Measurements from ENCODE around the gene ABAT. TPM values are rescaled to one million over a fixed set of nuclear protein-coding genes. Genes with fewer than 3 reads are reported as not detected.
A peak's percentile ranks its signal among the peaks of the same experiment; 100 is the strongest.

Gene ABAT
- total RNA-seq, 2 experiments from 2014 or later = 2.0 to 6.7 TPM

DNA sequence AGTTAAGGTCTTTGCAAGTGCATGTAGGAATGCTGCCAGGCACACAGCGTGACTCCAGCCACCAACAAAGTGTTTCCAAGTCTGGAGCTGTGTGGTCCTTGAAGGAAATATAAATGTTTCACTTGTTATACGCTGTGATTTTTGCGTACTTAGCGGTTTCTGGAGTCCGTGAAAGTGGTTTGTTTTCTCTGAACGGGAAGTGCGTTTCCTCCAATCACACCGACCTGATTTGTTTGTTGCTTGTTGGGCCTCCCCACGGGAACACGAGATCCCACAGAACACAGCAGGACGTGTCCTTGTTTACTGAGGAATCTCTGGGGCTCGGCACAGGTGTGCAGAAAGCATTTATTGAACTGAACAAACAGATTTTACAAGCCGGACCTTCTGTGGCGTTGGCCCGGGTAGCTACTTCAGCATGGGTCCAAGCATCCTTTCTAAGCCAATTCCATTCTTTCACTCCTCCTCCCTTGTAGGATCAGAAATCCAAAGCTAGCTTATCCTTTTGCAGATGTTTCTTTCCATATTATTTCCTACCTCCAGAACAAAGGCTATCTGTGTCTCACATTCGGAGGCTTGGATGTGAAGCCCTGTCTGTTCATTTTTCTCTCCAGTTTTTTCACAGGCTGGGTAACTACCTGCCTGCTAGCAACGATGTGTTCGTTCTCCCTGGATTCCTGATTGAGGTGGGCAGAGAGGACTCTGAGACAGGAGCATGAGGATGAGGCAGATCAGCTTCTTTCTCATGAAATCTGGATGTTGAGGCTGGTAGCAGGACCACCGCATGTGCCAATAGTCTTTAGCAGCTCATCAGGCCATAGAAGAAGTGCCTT lies 44.6 kb downstream of the ABAT start:
- Histone ChIP-seq H4K20me1 (ENCODE audit: insufficient read depth, low read length) (no peaks in the 10 kb centered on the region), H3K9me3 (ENCODE audit: low read length) (0 out of 2 replicates have a peak, but pooled peaks cover 5% of the 10 kb centered on the region), H3K36me3 (ENCODE audit: insufficient read depth, low read length) (no peaks in the 10 kb centered on the region), H3K4me3 (ENCODE audit: low read depth, low read length, poor library complexity, severe bottlenecking) (no peak overlapping the region), H2AFZ (ENCODE audit: low read length) (no peak overlapping the region), H3K4me1 (ENCODE audit: insufficient read depth, low read length, poor library complexity, severe bottlenecking) (no peaks in the 10 kb centered on the region), H3K4me2 (ENCODE audit: low read length) (no peak overlapping the region), H3K9me2 (ENCODE audit: insufficient read depth, low read length) (no peaks in the 10 kb centered on the region), H3K79me2 (ENCODE audit: insufficient read depth, low read depth, low read length) (no peaks in the 10 kb centered on the region), H3K27ac (ENCODE audit: low read depth, low read length, poor library complexity, severe bottlenecking) (no peak overlapping the region)
- POLR2A ChIA-PET = interaction anchor here (0.5 to 0.6 kb wide), 2 partner anchors 19 to 1552 kb away, joined by 3 to 5 read pairs; no protein-coding TSS in a partner anchor
- intact Hi-C loops (cut with micrococcal nuclease; ENCODE audit: unreplicated experiment) = no loop called here
- CTCF ChIA-PET (ENCODE audit: unreplicated experiment) = no interaction called here
- no peak for DNase-seq (ENCODE audit: low spot score)
- no peak for TF ChIP-seq EZH2phosphoT487 (IDR thresholded peaks at IDR 0.05; ENCODE audit: borderline replicate concordance, low read depth, low read length)
- TF ChIP-seq, protein P1, sequence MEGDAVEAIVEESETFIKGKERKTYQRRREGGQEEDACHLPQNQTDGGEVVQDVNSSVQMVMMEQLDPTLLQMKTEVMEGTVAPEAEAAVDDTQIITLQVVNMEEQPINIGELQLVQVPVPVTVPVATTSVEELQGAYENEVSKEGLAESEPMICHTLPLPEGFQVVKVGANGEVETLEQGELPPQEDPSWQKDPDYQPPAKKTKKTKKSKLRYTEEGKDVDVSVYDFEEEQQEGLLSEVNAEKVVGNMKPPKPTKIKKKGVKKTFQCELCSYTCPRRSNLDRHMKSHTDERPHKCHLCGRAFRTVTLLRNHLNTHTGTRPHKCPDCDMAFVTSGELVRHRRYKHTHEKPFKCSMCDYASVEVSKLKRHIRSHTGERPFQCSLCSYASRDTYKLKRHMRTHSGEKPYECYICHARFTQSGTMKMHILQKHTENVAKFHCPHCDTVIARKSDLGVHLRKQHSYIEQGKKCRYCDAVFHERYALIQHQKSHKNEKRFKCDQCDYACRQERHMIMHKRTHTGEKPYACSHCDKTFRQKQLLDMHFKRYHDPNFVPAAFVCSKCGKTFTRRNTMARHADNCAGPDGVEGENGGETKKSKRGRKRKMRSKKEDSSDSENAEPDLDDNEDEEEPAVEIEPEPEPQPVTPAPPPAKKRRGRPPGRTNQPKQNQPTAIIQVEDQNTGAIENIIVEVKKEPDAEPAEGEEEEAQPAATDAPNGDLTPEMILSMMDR (conservative IDR thresholded peaks at IDR 0.05; ENCODE audit: low read length) = no peak
- no TSS peak for BruUV-seq (replicated peaks)

DNA sequence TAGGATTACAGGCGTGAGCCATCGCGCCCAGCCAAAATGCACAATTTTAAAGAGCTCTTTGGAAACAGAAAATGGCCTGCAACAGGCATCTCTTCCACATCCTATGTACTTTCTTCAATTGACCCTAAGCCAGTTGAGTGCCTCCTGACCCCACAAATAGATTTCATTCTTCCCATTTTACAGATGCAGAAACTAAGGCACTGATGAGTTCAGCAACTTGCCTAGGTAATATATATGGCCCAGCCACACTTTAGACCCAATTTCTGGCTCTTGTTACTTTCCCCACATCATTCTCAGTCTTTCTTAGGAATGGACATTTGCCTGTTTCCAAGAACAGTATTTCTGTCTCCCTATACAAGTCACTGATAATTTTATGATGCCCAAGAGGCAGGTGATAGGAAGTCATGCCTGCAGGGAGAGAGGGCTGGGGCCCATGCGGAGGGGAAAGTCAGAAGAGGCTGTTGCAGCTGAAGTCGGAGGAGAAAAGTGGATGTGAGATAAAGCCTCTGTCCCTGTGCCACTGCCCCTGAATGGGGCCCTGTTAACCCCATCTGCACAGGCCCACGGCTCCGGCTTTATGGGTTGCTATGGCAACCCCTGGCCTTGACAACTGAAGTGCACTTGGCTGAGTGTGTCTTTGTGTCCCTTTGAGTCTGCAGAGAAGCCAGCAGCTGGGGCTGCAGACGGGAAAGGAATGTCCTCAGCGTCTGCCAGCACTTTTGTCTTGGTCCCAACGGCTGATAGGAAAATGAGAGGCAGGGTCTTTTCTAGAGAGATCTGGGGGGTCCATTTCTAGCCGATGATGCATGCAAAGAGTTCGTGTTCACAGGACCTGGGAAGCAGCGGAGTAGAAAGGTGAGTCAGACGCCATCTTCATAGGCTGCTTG lies 45.9 kb downstream of the ABAT start:
- intact Hi-C loops (cut with micrococcal nuclease; ENCODE audit: unreplicated experiment) = no loop called here
- ChIA-PET CTCF (ENCODE audit: unreplicated experiment) (no interaction called here), POLR2A (interaction anchor here (0.5 to 0.6 kb wide), 2 partner anchors 20 to 1553 kb away, joined by 3 to 5 read pairs; no protein-coding TSS in a partner anchor)
- H3K4me2 ChIP-seq (ENCODE audit: low read length) = no peak overlapping the region
- peak; percentile 1 for DNase-seq (ENCODE audit: low spot score)
- H3K9me3 ChIP-seq (ENCODE audit: low read length) = 0 out of 2 replicates have a peak, but pooled peaks cover 5% of the 10 kb centered on the region
- H3K4me1 ChIP-seq (ENCODE audit: insufficient read depth, low read length, poor library complexity, severe bottlenecking) = no peaks in the 10 kb centered on the region
- TF ChIP-seq EZH2phosphoT487 (IDR thresholded peaks at IDR 0.05; ENCODE audit: borderline replicate concordance, low read depth, low read length) = no peak
- TF ChIP-seq, protein P1 (conservative IDR thresholded peaks at IDR 0.05; ENCODE audit: low read length) = no peak
- H3K36me3 ChIP-seq (ENCODE audit: insufficient read depth, low read length) = no peaks in the 10 kb centered on the region
- no peak overlapping the region for H3K27ac ChIP-seq (ENCODE audit: low read depth, low read length, poor library complexity, severe bottlenecking)
- H3K4me3 ChIP-seq (ENCODE audit: low read depth, low read length, poor library complexity, severe bottlenecking) = no peak overlapping the region
- no TSS peak for BruUV-seq (replicated peaks)
- no peak overlapping the region for H2AFZ ChIP-seq (ENCODE audit: low read length)
- no peaks in the 10 kb centered on the region for H3K79me2 ChIP-seq (ENCODE audit: insufficient read depth, low read depth, low read length)
- H3K9me2 ChIP-seq (ENCODE audit: insufficient read depth, low read length) = no peaks in the 10 kb centered on the region
- no peaks in the 10 kb centered on the region for H4K20me1 ChIP-seq (ENCODE audit: insufficient read depth, low read length)

All from OCI-LY7 (cell line).